ENCODE measurements around the gene POLR3E. TPM values are rescaled to one million over a fixed set of nuclear protein-coding genes. Genes with fewer than 3 reads are reported as not detected.

The POLR3E gene
- total RNA-seq, 1 experiment from 2014 or later, result 65.0 TPM

DNA sequence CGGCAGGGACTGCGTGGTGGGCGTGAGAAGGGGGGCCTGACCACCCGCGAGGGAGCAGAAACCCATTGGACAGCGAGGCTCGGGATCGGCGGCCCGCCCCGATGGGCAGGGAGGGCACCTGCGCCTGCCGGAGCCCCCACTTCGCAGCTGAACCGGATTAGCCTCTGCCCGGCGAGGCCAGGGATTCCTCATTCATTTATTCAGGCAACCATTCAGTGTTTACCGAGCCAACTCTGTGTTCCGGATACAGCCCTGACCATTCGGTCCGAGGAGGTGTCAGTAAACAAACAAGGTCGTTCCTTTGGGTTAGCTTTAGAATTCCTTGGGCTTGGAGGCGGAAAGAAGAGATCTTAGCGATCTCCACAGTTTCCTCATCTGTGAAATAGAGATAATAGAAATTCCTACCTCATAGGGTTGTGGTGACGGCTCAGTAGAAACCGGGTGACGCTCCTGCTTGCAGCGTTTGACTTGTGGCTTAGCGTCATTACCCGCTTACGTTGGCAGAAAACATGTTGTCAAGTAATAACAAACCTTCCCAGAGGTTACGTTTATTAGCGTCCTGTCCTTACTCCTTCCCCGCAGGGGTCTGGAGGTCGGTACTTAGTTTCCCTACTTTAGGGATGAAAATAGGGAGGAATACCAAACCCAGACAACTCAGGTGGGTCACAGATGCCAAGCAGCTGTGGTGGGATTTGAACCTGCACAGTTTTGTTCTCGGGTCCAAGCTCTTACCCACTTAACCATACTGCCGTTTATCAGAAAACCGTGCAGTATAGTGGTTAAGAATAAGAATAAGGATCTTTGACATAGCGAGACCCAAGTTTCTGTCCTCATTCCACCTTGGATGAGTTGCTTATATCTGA is 893 bp downstream of the POLR3E start:
- DNase-seq (ENCODE audit: low read depth, low spot score), result peak; percentile 94
- peak; percentile 58 for ATAC-seq
- H4K20me1 ChIP-seq (ENCODE audit: insufficient read depth), result no peaks in the 10 kb centered on the region; the same call in 1 of the 2 replicates
- H3K27me3 ChIP-seq (ENCODE audit: insufficient read depth, low read length), result no peaks in the 10 kb centered on the region
- peak overlapping the region; percentile 100 for H3K9ac ChIP-seq (ENCODE audit: low read length)
- no peaks in the 10 kb centered on the region for H3K9me3 ChIP-seq (ENCODE audit: control insufficient read depth in 1 of 2, insufficient read depth in 1 of 2, low read depth in 1 of 2, low read length in 2 of 2)
- intact Hi-C loops (cut with micrococcal nuclease), result loop anchor here (1.0 to 10.0 kb wide), 3 partner anchors 92 to 293 kb away; partner anchors contain the start of genes EEF2K, MOSMO and PDZD9
- ChIA-PET POLR2A (interaction anchor here (1.3 kb wide), 1 partner anchor 107 kb away, joined by 3 read pairs; no protein-coding TSS in a partner anchor), RAD21 (ENCODE audit: low non-redundant PET in 1 of 2, low total read pairs in 2 of 2, uncharacterized antibody in 2 of 2, unreplicated experiment in 2 of 2) (no interaction called here), CTCF (interaction anchor here (1.0 kb wide), 1 partner anchor 92 kb away, joined by 8 read pairs; the partner anchor contains the start of gene EEF2K)
- H3K36me3 ChIP-seq (ENCODE audit: control insufficient read depth in 1 of 2, insufficient read depth in 2 of 2, low read length in 2 of 2), result peaks cover 0 to 16% of the 10 kb centered on the region in 2 experiments; a peak in 1 of 4 replicates
- peak; percentile 46 for TF ChIP-seq POLR2A (IDR thresholded peaks at IDR 0.05; ENCODE audit: borderline replicate concordance, extremely low read depth, insufficient read depth, insufficient read length)
- TF ChIP-seq JUND (IDR thresholded peaks at IDR 0.05), result peak; percentile 70; the same call in 1 of the 2 replicates
- no peak; the same call in 1 of the 2 replicates for TF ChIP-seq SRF (IDR thresholded peaks at IDR 0.05; ENCODE audit: low read depth)
- no peak for TF ChIP-seq RAD21 (IDR thresholded peaks at IDR 0.05; ENCODE audit: low read depth)
- TF ChIP-seq SP1 (IDR thresholded peaks at IDR 0.05; ENCODE audit: low read depth), result peak; percentile 35; the same call in 1 of the 2 replicates
- TF ChIP-seq SIN3A (IDR thresholded peaks at IDR 0.05; ENCODE audit: low read depth), result peak; percentile 83
- peak; percentile 90 for TF ChIP-seq CBX3 (IDR thresholded peaks at IDR 0.05; ENCODE audit: low read depth)
- no peak for TF ChIP-seq FOSL1 (IDR thresholded peaks at IDR 0.05; ENCODE audit: low read depth)
- TF ChIP-seq, protein P1, sequence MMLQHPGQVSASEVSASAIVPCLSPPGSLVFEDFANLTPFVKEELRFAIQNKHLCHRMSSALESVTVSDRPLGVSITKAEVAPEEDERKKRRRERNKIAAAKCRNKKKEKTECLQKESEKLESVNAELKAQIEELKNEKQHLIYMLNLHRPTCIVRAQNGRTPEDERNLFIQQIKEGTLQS (IDR thresholded peaks at IDR 0.05), result peak; percentile 97
- TF ChIP-seq, protein P2, sequence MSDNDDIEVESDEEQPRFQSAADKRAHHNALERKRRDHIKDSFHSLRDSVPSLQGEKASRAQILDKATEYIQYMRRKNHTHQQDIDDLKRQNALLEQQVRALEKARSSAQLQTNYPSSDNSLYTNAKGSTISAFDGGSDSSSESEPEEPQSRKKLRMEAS (IDR thresholded peaks at IDR 0.05), result peak; percentile 62
- peak; percentile 14 for TF ChIP-seq TCF7L2 (IDR thresholded peaks at IDR 0.05; ENCODE audit: borderline replicate concordance, extremely low read depth, insufficient read depth, insufficient read length)
- peak; percentile 76 for TF ChIP-seq YY1 (IDR thresholded peaks at IDR 0.05; ENCODE audit: extremely low read depth, insufficient replicate concordance, low read depth, low read length)
- TF ChIP-seq, protein P3, sequence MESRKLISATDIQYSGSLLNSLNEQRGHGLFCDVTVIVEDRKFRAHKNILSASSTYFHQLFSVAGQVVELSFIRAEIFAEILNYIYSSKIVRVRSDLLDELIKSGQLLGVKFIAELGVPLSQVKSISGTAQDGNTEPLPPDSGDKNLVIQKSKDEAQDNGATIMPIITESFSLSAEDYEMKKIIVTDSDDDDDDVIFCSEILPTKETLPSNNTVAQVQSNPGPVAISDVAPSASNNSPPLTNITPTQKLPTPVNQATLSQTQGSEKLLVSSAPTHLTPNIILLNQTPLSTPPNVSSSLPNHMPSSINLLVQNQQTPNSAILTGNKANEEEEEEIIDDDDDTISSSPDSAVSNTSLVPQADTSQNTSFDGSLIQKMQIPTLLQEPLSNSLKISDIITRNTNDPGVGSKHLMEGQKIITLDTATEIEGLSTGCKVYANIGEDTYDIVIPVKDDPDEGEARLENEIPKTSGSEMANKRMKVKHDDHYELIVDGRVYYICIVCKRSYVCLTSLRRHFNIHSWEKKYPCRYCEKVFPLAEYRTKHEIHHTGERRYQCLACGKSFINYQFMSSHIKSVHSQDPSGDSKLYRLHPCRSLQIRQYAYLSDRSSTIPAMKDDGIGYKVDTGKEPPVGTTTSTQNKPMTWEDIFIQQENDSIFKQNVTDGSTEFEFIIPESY (IDR thresholded peaks at IDR 0.05; ENCODE audit: extremely low read depth, insufficient replicate concordance, low read length), result peak; percentile 74
- TF ChIP-seq POLR2AphosphoS5 (IDR thresholded peaks at IDR 0.05; ENCODE audit: low read depth, low read length), result peak; percentile 98
- no peak for TF ChIP-seq EGR1 (IDR thresholded peaks at IDR 0.05; ENCODE audit: low read depth)
- peak overlapping the region; percentile 83 to 92 for H3K4me3 ChIP-seq (replicated peaks in 1 of 2; ENCODE audit: low read depth in 1 of 2, low read length in 2 of 2)
- H3K79me2 ChIP-seq (ENCODE audit: insufficient read depth, low read length), result peaks cover 57% of the 10 kb centered on the region
- no peaks in the 10 kb centered on the region for H3K9me2 ChIP-seq (ENCODE audit: insufficient read depth)
- H3K27ac ChIP-seq (ENCODE audit: low read depth, low read length), result peak overlapping the region; percentile 94
- peak overlapping the region; percentile 93 for H3K4me2 ChIP-seq (ENCODE audit: low read length)
- H2AFZ ChIP-seq (ENCODE audit: low read depth, low read length, poor library complexity, severe bottlenecking), result no peak overlapping the region
- H3K4me1 ChIP-seq (ENCODE audit: control insufficient read depth in 1 of 2, insufficient read depth in 2 of 2, low read length in 2 of 2), result peaks cover 6 to 19% of the 10 kb centered on the region in 2 experiments; a peak in 3 of 4 replicates
- TSS peak; percentile 99 for BruUV-seq (replicated peaks)
